HepG2 (cell line): ENCODE data around the gene ADAMTSL4. TPM values are rescaled to one million over a fixed set of nuclear protein-coding genes. Genes with fewer than 3 reads are reported as not detected.

Experiments used
- ARID4A ChIP-seq: sonication (generic); formaldehyde crosslinking; IDR thresholded peaks from 2 replicates; pipeline ENCODE4 v1.5.0; 2020; ENCODE audit warnings: mild to moderate bottlenecking, missing genetic modification reagents, borderline replicate concordance
- CBX1 ChIP-seq: IDR thresholded peaks from one replicate; pipeline ENCODE4 v1.6.1; 2016; ENCODE audit warnings: antibody characterized with exemption, low read depth
- CCDC6 ChIP-seq: sonication (generic); formaldehyde crosslinking; IDR thresholded peaks from 2 replicates; pipeline ENCODE4 v1.8.1; 2022; ENCODE audit warnings: mild to moderate bottlenecking, missing genetic modification reagents, moderate library complexity
- CHD4 ChIP-seq: fragments of 200-600 bp; sonication (generic); IDR thresholded peaks from 2 replicates; pipeline ENCODE4 v1.7.0; 2017; ENCODE audit warnings: mild to moderate bottlenecking, low read length, borderline replicate concordance
- PHB2 ChIP-seq: fragments of 450-650 bp; IDR thresholded peaks from 2 replicates; pipeline ENCODE4 v1.6.1; 2018; ENCODE audit not compliant: partially characterized antibody
- RFX1 ChIP-seq: fragments of 450-650 bp; IDR thresholded peaks from 2 replicates; pipeline ENCODE4 v1.6.1; 2017
- TCF7 ChIP-seq: sonication (generic); IDR thresholded peaks from 2 replicates; pipeline ENCODE4 v1.6.1; 2016; ENCODE audit warnings: antibody characterized with exemption, low read depth
- XRCC5 ChIP-seq: fragments of 200-400 bp; formaldehyde crosslinking; optimal IDR thresholded peaks from 2 replicates; pipeline ENCODE3; 2017; ENCODE audit warnings: mild to moderate bottlenecking, low read length
- ZNF124 ChIP-seq: sonication (generic); formaldehyde crosslinking; IDR thresholded peaks from 2 replicates; pipeline ENCODE4 v1.4.0; 2020; ENCODE audit warnings: missing genetic modification reagents
- ZNF432 ChIP-seq: sonication (generic); formaldehyde crosslinking; IDR thresholded peaks from 2 replicates; pipeline ENCODE4 v1.5.0; 2020; ENCODE audit warnings: missing genetic modification reagents, mild to moderate bottlenecking, borderline replicate concordance
- ZNF616 ChIP-seq: sonication (generic); formaldehyde crosslinking; IDR thresholded peaks from 2 replicates; pipeline ENCODE4 v1.5.0; 2020; ENCODE audit warnings: low read depth, mild to moderate bottlenecking, missing genetic modification reagents
- ZNF720 ChIP-seq: sonication (generic); formaldehyde crosslinking; IDR thresholded peaks from 2 replicates; pipeline ENCODE4 v1.4.0; 2020; ENCODE audit warnings: missing genetic modification reagents
- ZNF749 ChIP-seq: sonication (generic); formaldehyde crosslinking; IDR thresholded peaks from 2 replicates; pipeline ENCODE4 v1.8.0; 2022; ENCODE audit warnings: mild to moderate bottlenecking, missing genetic modification reagents, moderate library complexity, borderline replicate concordance
- polyA plus RNA-seq, 8 experiments: library from polyadenylated mRNA; depleted of rRNA in 3 of 8; stranded (reverse) in 7 of 8; unstranded in 1 of 8; fragments of >200 nt; fragmentation: Illumina TruSeq in 4 of 8; extraction: Trizol in 4 of 8; gene quantifications; 2 replicates each; pipeline versions ENCODE4 v1.2.1 to v1.2.3, GENCODE V29; 2011 to 2016; ENCODE audit warnings: low read depth in 4 of 8, missing spikeins in 1 of 8, mixed read lengths in 1 of 8; ENCODE audit not compliant: insufficient read depth in 1 of 8
- total RNA-seq, 5 experiments: library from RNA; depleted of rRNA; stranded (reverse); fragments of >200 nt; fragmentation: Illumina TruSeq; extraction: Trizol; gene quantifications; 2 replicates each; pipeline ENCODE4 v1.2.3, GENCODE V29; 2016; ENCODE audit warnings: low read depth in 1 of 5
- TF ChIP-seq, protein P1 (sequence below): sonication (generic); formaldehyde crosslinking; IDR thresholded peaks from 2 replicates; pipeline ENCODE4 v1.4.0; 2020; ENCODE audit warnings: missing genetic modification reagents; ENCODE audit errors: not compliant biosample characterization
- TF ChIP-seq, protein P2 (sequence below): sonication (generic); formaldehyde crosslinking; IDR thresholded peaks from 2 replicates; pipeline ENCODE4 v1.5.0; 2020; ENCODE audit warnings: missing genetic modification reagents
- TF ChIP-seq, protein P3 (sequence below): sonication (generic); formaldehyde crosslinking; IDR thresholded peaks from 2 replicates; pipeline ENCODE4 v1.5.1; 2020; ENCODE audit warnings: mild to moderate bottlenecking, missing genetic modification reagents, moderate library complexity

ADAMTSL4 gene
- total and polyA plus RNA-seq, 2 of the 13 experiments (the other 11 are each of a cell fraction or from before 2014, with no cell fraction given): 3.9 to 16.4 TPM

DNA sequence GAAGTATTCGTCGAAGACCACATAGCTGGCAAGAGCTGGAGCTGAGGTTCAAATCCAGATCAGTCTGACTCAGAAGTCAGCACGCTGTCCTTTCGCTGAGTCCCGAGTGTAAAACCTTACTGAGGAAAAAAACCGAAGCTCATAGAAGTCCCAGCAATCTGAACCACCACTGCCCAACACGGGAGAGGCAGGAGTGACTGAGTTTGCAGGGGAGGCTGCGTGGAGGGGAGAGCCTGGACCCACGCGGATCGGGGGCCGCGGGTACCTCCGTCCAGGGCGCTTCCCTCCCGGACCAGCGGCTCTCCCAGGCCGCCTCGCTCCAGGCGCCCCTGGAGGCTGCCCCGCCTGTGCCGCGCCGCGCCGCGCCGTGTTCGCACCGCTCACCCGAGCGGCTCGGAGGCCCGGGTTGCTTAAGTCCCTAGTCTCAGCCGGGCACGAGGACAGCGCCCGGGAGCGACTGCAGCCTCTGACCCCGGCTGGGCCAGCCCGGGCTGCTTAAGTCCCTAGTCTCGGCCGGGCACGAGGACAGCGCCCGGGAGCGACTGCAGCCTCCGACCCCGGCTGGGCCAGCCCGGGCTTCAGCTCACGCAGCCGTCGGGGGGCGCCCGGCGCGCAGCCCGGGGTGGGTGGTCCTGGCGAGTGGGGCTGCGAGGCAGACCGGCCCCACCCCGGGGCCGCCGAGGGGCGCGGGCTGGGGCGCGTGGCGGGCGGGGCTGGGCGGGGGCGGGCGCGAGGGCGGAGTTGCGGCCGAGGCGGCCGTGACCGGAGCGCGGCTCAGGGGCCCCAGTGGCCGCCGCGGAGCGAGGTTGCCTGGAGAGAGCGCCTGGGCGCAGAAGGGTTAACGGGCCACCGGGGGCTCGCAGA, at the start of gene ADAMTSL4 (continued):
- peak; percentile 45; the same call in 1 of the 2 replicates for TF ChIP-seq ARID4A (CRISPR knock-in tag)
- no peak for TF ChIP-seq TCF7
- TF ChIP-seq ZNF124 (CRISPR knock-in tag): no peak
- TF ChIP-seq CCDC6 (CRISPR knock-in tag): peak; percentile 65; the same call in 1 of the 2 replicates
- no peak for TF ChIP-seq ZNF432
- no peak for TF ChIP-seq PHB2
- no peak for TF ChIP-seq RFX1
- TF ChIP-seq, protein P1, sequence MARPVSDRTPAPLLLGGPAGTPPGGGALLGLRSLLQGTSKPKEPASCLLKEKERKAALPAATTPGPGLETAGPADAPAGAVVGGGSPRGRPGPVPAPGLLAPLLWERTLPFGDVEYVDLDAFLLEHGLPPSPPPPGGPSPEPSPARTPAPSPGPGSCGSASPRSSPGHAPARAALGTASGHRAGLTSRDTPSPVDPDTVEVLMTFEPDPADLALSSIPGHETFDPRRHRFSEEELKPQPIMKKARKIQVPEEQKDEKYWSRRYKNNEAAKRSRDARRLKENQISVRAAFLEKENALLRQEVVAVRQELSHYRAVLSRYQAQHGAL (CRISPR knock-in tag): no peak
- no peak for TF ChIP-seq CBX1
- TF ChIP-seq ZNF616 (CRISPR knock-in tag): peak; percentile 70; the same call in 1 of the 2 replicates
- TF ChIP-seq, protein P2, sequence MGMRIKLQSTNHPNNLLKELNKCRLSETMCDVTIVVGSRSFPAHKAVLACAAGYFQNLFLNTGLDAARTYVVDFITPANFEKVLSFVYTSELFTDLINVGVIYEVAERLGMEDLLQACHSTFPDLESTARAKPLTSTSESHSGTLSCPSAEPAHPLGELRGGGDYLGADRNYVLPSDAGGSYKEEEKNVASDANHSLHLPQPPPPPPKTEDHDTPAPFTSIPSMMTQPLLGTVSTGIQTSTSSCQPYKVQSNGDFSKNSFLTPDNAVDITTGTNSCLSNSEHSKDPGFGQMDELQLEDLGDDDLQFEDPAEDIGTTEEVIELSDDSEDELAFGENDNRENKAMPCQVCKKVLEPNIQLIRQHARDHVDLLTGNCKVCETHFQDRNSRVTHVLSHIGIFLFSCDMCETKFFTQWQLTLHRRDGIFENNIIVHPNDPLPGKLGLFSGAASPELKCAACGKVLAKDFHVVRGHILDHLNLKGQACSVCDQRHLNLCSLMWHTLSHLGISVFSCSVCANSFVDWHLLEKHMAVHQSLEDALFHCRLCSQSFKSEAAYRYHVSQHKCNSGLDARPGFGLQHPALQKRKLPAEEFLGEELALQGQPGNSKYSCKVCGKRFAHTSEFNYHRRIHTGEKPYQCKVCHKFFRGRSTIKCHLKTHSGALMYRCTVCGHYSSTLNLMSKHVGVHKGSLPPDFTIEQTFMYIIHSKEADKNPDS (CRISPR knock-in tag): no peak
- 0 out of 2 replicates have a peak, but pooled peaks have one; percentile 36 for TF ChIP-seq ZNF749 (CRISPR knock-in tag)
- TF ChIP-seq XRCC5: peak; percentile 31
- TF ChIP-seq, protein P3, sequence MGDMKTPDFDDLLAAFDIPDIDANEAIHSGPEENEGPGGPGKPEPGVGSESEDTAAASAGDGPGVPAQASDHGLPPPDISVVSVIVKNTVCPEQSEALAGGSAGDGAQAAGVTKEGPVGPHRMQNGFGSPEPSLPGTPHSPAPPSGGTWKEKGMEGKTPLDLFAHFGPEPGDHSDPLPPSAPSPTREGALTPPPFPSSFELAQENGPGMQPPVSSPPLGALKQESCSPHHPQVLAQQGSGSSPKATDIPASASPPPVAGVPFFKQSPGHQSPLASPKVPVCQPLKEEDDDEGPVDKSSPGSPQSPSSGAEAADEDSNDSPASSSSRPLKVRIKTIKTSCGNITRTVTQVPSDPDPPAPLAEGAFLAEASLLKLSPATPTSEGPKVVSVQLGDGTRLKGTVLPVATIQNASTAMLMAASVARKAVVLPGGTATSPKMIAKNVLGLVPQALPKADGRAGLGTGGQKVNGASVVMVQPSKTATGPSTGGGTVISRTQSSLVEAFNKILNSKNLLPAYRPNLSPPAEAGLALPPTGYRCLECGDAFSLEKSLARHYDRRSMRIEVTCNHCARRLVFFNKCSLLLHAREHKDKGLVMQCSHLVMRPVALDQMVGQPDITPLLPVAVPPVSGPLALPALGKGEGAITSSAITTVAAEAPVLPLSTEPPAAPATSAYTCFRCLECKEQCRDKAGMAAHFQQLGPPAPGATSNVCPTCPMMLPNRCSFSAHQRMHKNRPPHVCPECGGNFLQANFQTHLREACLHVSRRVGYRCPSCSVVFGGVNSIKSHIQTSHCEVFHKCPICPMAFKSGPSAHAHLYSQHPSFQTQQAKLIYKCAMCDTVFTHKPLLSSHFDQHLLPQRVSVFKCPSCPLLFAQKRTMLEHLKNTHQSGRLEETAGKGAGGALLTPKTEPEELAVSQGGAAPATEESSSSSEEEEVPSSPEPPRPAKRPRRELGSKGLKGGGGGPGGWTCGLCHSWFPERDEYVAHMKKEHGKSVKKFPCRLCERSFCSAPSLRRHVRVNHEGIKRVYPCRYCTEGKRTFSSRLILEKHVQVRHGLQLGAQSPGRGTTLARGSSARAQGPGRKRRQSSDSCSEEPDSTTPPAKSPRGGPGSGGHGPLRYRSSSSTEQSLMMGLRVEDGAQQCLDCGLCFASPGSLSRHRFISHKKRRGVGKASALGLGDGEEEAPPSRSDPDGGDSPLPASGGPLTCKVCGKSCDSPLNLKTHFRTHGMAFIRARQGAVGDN (CRISPR knock-in tag): peak; percentile 86
- no peak for TF ChIP-seq ZNF720 (CRISPR knock-in tag)
- TF ChIP-seq CHD4: no peak
